GM12878 (cell line): ENCODE data around the gene HNRNPLL. TPM values are rescaled to one million over a fixed set of nuclear protein-coding genes. Genes with fewer than 3 reads are reported as not detected.

ENCODE experiments used
- ATAC-seq: fragments of 200-7000 bp; cut with Tn5 transposase; 3 replicates; pipeline ENCODE4 v1.9.1; 2020; ENCODE audit warnings: mild to moderate bottlenecking, moderate library complexity
- BruUV-seq: library from RNA; stranded (reverse); fragments of 400-500 nt; replicated peaks from 2 replicates; lab custom pipeline; 2021; lab: Mats Ljungman, UMichigan
- CTCF ChIA-PET: fragments of 300-600 bp; sonication (Branson Sonifier 250); formaldehyde crosslinking; extraction: SDS; loops from one replicate; lab custom pipeline; 2021; ENCODE audit warnings: inconsistent platforms; lab: Yijun Ruan, JAX
- POLR2A ChIA-PET: fragments of 350-600 bp; formaldehyde crosslinking; extraction: SDS; loops from one replicate; lab custom pipeline; 2021; ENCODE audit warnings: inconsistent platforms; lab: Charles Lee
- RAD21 ChIA-PET: fragments of 300-600 bp; sonication (Branson Sonifier 250); formaldehyde crosslinking; loops from one replicate; lab custom pipeline; 2023; ENCODE audit warnings: antibody characterized with exemption; ENCODE audit not compliant: unreplicated experiment; lab: Charles Lee
- SMC1A ChIA-PET: fragments of 300-600 bp; sonication (Branson Sonifier 250); formaldehyde crosslinking; loops from one replicate; lab custom pipeline; 2023; ENCODE audit not compliant: unreplicated experiment, uncharacterized antibody; lab: Charles Lee
- DNase-seq: peaks from one replicate; pipeline ENCODE4 v3.0.0-alpha.2; 2011; ENCODE audit warnings: low read depth, low spot score
- FAIRE-seq: peaks from 3 replicates; lab custom pipeline; 2011; peaks lifted over from hg19 to GRCh38; lab: Jason Lieb, UNC
- H2AFZ ChIP-seq: 2 replicates; pipeline ENCODE4 v1.6.0; 2011; ENCODE audit warnings: low read depth, low read length, control low read depth; ENCODE audit not compliant: control insufficient read depth
- H3K27ac ChIP-seq: 2 replicates; pipeline ENCODE4 v1.5.1; 2011; ENCODE audit warnings: control low read depth; ENCODE audit not compliant: control insufficient read depth, insufficient read depth
- H3K27me3 ChIP-seq, 2 experiments: replicated peaks in 1 of 2; 2 replicates each; pipeline versions ENCODE4 v1.6.0 to v1.6.1; 2011; ENCODE audit warnings: low read length in 1 of 2; ENCODE audit not compliant: control insufficient read depth in 2 of 2, insufficient read depth in 2 of 2
- H3K36me3 ChIP-seq, 2 experiments: 2 replicates each; pipeline ENCODE4 v1.5.1; 2011; ENCODE audit warnings: low read length in 1 of 2; ENCODE audit not compliant: control insufficient read depth in 2 of 2, insufficient read depth in 2 of 2
- H3K4me1 ChIP-seq: 2 replicates; pipeline ENCODE4 v1.6.1; 2011; ENCODE audit warnings: mild to moderate bottlenecking, low read length, moderate library complexity, mixed read lengths; ENCODE audit not compliant: control insufficient read depth, insufficient read depth
- H3K4me2 ChIP-seq: 2 replicates; pipeline ENCODE4 v1.6.0; 2011; ENCODE audit warnings: control low read depth; ENCODE audit not compliant: control insufficient read depth, insufficient read depth
- H3K4me3 ChIP-seq: fragments of 200-600 bp; sonication (generic); 2 replicates; pipeline ENCODE4 v1.5.1; 2016
- H3K79me2 ChIP-seq: 2 replicates; pipeline ENCODE4 v1.6.0; 2011; ENCODE audit warnings: low read length; ENCODE audit not compliant: control insufficient read depth, insufficient read depth
- H3K9ac ChIP-seq: 2 replicates; pipeline ENCODE4 v1.8.0; 2011; ENCODE audit warnings: low read length, control low read depth, mixed read lengths; ENCODE audit not compliant: control insufficient read depth, insufficient read depth
- H3K9me3 ChIP-seq: replicated peaks from 3 replicates; pipeline ENCODE4 v1.5.1; 2011; ENCODE audit warnings: mild to moderate bottlenecking, low read length; ENCODE audit not compliant: control insufficient read depth, insufficient read depth
- H4K20me1 ChIP-seq: 2 replicates; pipeline ENCODE4 v1.6.0; 2011; ENCODE audit not compliant: control insufficient read depth, insufficient read depth
- BRCA1 ChIP-seq: IDR thresholded peaks from 2 replicates; pipeline ENCODE4 v1.6.1; 2011; ENCODE audit warnings: low read depth, low read length, improper control_type of control experiment
- CBFB ChIP-seq: IDR thresholded peaks from 2 replicates; pipeline ENCODE4 v1.6.1; 2016; ENCODE audit warnings: antibody characterized with exemption, low read depth
- CBX3 ChIP-seq: fragments of 200-600 bp; sonication (generic); IDR thresholded peaks from 2 replicates; pipeline ENCODE4 v1.6.1; 2016; ENCODE audit warnings: low read depth, borderline replicate concordance
- ESRRA ChIP-seq: IDR thresholded peaks from 2 replicates; pipeline ENCODE4 v1.6.1; 2012; ENCODE audit warnings: mild to moderate bottlenecking, low read length, improper control_type of control experiment
- FOXK2 ChIP-seq: fragments of 450-650 bp; IDR thresholded peaks from 2 replicates; pipeline ENCODE4 v1.6.1; 2017; ENCODE audit warnings: mild to moderate bottlenecking, moderate library complexity
- HDAC2 ChIP-seq: fragments of 200-600 bp; sonication (generic); IDR thresholded peaks from 2 replicates; pipeline ENCODE4 v1.6.1; 2017
- HDGF ChIP-seq: fragments of 450-650 bp; IDR thresholded peaks from 2 replicates; pipeline ENCODE4 v1.6.1; 2016; ENCODE audit warnings: antibody characterized with exemption
- IRF4 ChIP-seq: IDR thresholded peaks from 2 replicates; pipeline ENCODE4 v1.6.1; 2011; ENCODE audit warnings: low read depth, low read length
- NBN ChIP-seq: fragments of 450-650 bp; IDR thresholded peaks from 2 replicates; pipeline ENCODE4 v1.6.1; 2016
- NFYB ChIP-seq: IDR thresholded peaks from 2 replicates; pipeline ENCODE4 v1.6.1; 2011; ENCODE audit warnings: low read depth, mild to moderate bottlenecking, low read length, improper control_type of control experiment, moderate library complexity; ENCODE audit not compliant: insufficient read depth
- NR2F1 ChIP-seq: fragments of 450-650 bp; conservative IDR thresholded peaks from 2 replicates; pipeline ENCODE4 v1.6.1; 2017; ENCODE audit warnings: mild to moderate bottlenecking
- POU2F2 ChIP-seq: IDR thresholded peaks from 3 replicates; pipeline ENCODE4 v1.6.1; 2011; ENCODE audit warnings: low read depth, mild to moderate bottlenecking, low read length, borderline replicate concordance
- SIX5 ChIP-seq: IDR thresholded peaks from 2 replicates; pipeline ENCODE4 v1.6.1; 2011; ENCODE audit warnings: mild to moderate bottlenecking, low read depth, low read length, moderate library complexity; ENCODE audit not compliant: severe bottlenecking
- ZNF622 ChIP-seq: fragments of 450-650 bp; IDR thresholded peaks from 2 replicates; pipeline ENCODE4 v1.6.1; 2017; ENCODE audit warnings: mild to moderate bottlenecking, inconsistent platforms
- WGBS: methylation state at CpG from one replicate; pipeline ENCODE4 v1.1.6; 2016; ENCODE audit warnings: low lambda C conversion rate; ENCODE audit not compliant: insufficient replicate concordance, insufficient coverage; ENCODE audit errors: missing lambda C conversion rate; 5-methylcytosine and 5-hydroxymethylcytosine counted together
- in situ Hi-C: fragments of 300-500 bp; cut with MboI; formaldehyde crosslinking; loops from 9 replicates; pipeline ENCODE4 v1.14.3; 2018; ENCODE audit warnings: mixed read lengths
- intact Hi-C: fragments of 100-400 bp; cut with micrococcal nuclease; formaldehyde crosslinking; loops from one replicate; pipeline ENCODE4 v1.14.2; 2022; ENCODE audit not compliant: unreplicated experiment
- polyA plus RNA-seq, 11 experiments: library from polyadenylated mRNA; depleted of rRNA in 4 of 11; unstranded in 6 of 11; stranded (reverse) in 5 of 11; fragments of >200 nt; fragmentation: Nextera tagmentation in 4 of 11; fragmentation: Illumina TruSeq in 1 of 11; extraction: Ambion mirVana in 4 of 11; extraction: Trizol in 1 of 11; gene quantifications; 1 replicate in 1 of 11; 2 replicates in 10 of 11; pipeline versions ENCODE4 v1.2.1 to v1.2.3, GENCODE V29; 2011 to 2016; ENCODE audit warnings: inconsistent platforms in 2 of 11, missing spikeins in 2 of 11, low read depth in 1 of 11
- total RNA-seq, 4 experiments: library from RNA; depleted of rRNA in 3 of 4; stranded (reverse); fragments of >200 nt in 3 of 4; fragmentation: Illumina TruSeq in 1 of 4; extraction: Trizol in 1 of 4; gene quantifications; 2 replicates each; pipeline versions ENCODE4 v1.2.1 to v1.2.3, GENCODE V29; 2013 to 2021
- TF ChIP-seq, protein P1 (sequence below): fragments of 450-650 bp; IDR thresholded peaks from 2 replicates; pipeline ENCODE4 v1.6.1; 2017; ENCODE audit warnings: mild to moderate bottlenecking
- TF ChIP-seq, protein P2 (sequence below): fragments of 450-650 bp; formaldehyde crosslinking; IDR thresholded peaks from 2 replicates; pipeline ENCODE4 v1.5.0; 2022; ENCODE audit warnings: mild to moderate bottlenecking, missing genetic modification characterization
- TF ChIP-seq, protein P3 (sequence below): fragments of 450-650 bp; IDR thresholded peaks from 2 replicates; pipeline ENCODE4 v1.6.1; 2017; ENCODE audit warnings: borderline replicate concordance

HNRNPLL gene
- total and polyA plus RNA-seq, 10 of the 15 experiments (the other 5 are each of a cell fraction or from before 2014, with no cell fraction given) = 0.98 to 27.1 (median 2.9) TPM

DNA sequence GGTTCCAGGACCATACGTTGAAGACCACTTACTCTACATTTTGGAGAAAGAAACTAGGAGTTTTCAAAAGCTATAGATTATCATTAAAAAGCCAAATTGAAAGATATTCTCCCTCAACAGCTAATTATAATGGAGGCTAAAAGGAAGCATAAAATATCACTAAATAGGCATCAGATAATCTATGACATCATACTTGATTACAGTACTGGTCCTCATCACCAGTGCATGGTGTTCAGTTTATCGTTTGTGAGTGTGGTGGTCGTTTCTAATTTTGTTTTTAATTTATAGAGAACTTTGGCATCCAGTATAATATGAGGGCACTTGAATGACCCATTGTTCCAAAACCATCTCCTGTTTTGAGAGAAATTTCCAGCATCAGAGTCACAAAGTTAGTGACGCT is 80.9 kb downstream of the HNRNPLL start (continued):
- no peak for TF ChIP-seq ESRRA
- TF ChIP-seq, protein P1, sequence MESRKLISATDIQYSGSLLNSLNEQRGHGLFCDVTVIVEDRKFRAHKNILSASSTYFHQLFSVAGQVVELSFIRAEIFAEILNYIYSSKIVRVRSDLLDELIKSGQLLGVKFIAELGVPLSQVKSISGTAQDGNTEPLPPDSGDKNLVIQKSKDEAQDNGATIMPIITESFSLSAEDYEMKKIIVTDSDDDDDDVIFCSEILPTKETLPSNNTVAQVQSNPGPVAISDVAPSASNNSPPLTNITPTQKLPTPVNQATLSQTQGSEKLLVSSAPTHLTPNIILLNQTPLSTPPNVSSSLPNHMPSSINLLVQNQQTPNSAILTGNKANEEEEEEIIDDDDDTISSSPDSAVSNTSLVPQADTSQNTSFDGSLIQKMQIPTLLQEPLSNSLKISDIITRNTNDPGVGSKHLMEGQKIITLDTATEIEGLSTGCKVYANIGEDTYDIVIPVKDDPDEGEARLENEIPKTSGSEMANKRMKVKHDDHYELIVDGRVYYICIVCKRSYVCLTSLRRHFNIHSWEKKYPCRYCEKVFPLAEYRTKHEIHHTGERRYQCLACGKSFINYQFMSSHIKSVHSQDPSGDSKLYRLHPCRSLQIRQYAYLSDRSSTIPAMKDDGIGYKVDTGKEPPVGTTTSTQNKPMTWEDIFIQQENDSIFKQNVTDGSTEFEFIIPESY = no peak

DNA sequence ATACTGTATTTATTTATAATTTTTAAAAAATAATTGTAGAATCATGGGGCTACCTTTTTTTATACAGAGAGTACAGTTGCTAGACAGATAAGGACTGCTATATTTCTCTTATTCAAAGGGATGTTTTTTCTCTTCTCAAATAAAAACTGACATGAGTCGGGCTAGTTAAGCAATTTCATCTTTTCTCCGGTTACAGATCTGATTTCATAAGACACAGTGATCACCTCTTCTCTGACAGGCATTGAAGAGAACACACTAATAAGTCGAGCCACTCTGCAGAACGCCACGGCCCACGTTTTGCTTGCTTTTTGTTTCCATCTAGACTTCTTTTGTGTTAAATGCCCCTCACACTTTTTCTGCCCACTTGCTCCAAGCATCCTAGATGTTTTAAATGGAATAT is 85.4 kb downstream of the HNRNPLL start:
- Histone ChIP-seq H4K20me1 (no peaks in the 10 kb centered on the region), H3K9ac (no peak overlapping the region), H3K4me3 (no peak overlapping the region), H3K4me1 (no peaks in the 10 kb centered on the region), H2AFZ (no peak overlapping the region), H3K36me3 (no peaks in the 10 kb centered on the region), H3K79me2 (no peaks in the 10 kb centered on the region), H3K9me3 (no peaks in the 10 kb centered on the region), H3K27me3 (no peaks in the 10 kb centered on the region), H3K27ac (no peak overlapping the region), H3K4me2 (no peak overlapping the region)
- intact Hi-C loops = no loop called here
- RAD21 ChIA-PET = no interaction called here
- 37% methylated on average over 6 of the region's 6 CpGs for WGBS
- FAIRE-seq = no peak
- SMC1A ChIA-PET = interaction anchor here (1.2 kb wide), 1 partner anchor 9 kb away, joined by 4 read pairs; no protein-coding TSS in a partner anchor
- in situ Hi-C loops = no loop called here
- no peak for DNase-seq
- ATAC-seq = no peak
- POLR2A ChIA-PET = no interaction called here
- no TSS peak for BruUV-seq
- CTCF ChIA-PET = no interaction called here
- TF ChIP-seq FOXK2 (no peak), NBN (no peak), IRF4 (no peak), ZNF622 (no peak), POU2F2 (no peak), HDGF (no peak), BRCA1 (no peak), CBX3 (no peak), NFYB (no peak), CBFB (no peak), NR2F1 (no peak), SIX5 (no peak), HDAC2 (no peak)
- TF ChIP-seq, protein P2, sequence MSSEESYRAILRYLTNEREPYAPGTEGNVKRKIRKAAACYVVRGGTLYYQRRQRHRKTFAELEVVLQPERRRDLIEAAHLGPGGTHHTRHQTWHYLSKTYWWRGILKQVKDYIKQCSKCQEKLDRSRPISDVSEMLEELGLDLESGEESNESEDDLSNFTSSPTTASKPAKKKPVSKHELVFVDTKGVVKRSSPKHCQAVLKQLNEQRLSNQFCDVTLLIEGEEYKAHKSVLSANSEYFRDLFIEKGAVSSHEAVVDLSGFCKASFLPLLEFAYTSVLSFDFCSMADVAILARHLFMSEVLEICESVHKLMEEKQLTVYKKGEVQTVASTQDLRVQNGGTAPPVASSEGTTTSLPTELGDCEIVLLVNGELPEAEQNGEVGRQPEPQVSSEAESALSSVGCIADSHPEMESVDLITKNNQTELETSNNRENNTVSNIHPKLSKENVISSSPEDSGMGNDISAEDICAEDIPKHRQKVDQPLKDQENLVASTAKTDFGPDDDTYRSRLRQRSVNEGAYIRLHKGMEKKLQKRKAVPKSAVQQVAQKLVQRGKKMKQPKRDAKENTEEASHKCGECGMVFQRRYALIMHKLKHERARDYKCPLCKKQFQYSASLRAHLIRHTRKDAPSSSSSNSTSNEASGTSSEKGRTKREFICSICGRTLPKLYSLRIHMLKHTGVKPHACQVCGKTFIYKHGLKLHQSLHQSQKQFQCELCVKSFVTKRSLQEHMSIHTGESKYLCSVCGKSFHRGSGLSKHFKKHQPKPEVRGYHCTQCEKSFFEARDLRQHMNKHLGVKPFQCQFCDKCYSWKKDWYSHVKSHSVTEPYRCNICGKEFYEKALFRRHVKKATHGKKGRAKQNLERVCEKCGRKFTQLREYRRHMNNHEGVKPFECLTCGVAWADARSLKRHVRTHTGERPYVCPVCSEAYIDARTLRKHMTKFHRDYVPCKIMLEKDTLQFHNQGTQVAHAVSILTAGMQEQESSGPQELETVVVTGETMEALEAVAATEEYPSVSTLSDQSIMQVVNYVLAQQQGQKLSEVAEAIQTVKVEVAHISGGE (CRISPR knock-in tag) = no peak
- TF ChIP-seq, protein P3, sequence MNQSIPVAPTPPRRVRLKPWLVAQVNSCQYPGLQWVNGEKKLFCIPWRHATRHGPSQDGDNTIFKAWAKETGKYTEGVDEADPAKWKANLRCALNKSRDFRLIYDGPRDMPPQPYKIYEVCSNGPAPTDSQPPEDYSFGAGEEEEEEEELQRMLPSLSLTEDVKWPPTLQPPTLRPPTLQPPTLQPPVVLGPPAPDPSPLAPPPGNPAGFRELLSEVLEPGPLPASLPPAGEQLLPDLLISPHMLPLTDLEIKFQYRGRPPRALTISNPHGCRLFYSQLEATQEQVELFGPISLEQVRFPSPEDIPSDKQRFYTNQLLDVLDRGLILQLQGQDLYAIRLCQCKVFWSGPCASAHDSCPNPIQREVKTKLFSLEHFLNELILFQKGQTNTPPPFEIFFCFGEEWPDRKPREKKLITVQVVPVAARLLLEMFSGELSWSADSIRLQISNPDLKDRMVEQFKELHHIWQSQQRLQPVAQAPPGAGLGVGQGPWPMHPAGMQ = no peak
